ENCODE measurements around the gene UGT1A9. TPM values are rescaled to one million over a fixed set of nuclear protein-coding genes. Genes with fewer than 3 reads are reported as not detected.
"Not testable (repeated sequence)": the region's sequence is repeated elsewhere in the genome, so short reads cannot be mapped to it uniquely, and the experiment has no call there.

The UGT1A9 gene
- total RNA-seq, 1 donor from 2014 or later, result not detected

GRCh38 chr2:233707940-233708644 is 36.4 kb downstream of the UGT1A9 start:
- no peak for DNase-seq (ENCODE audit: extremely low read depth, low read depth, low spot score)

DNA sequence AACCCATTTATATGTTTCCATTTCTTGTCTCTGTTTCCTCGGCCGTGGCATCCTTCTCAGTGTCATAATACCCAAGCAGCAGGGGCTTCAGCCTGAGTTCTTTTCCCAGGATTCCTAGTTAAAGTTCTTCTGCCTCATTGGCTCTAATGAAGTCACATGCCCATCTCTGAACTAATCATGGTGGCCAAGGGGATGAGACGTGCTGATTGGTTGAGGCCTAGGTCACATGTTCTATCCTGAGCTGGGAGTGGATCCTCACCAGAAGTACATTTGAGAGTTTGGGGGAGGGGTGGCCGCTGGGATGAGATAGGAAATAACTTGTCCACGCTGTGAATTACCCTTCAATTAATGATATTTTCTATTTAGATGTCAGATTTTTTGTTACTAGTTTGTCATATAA is 37.2 kb downstream of the UGT1A9 start:
- DNase-seq (ENCODE audit: extremely low read depth, low read depth, low spot score), result no peak

DNA sequence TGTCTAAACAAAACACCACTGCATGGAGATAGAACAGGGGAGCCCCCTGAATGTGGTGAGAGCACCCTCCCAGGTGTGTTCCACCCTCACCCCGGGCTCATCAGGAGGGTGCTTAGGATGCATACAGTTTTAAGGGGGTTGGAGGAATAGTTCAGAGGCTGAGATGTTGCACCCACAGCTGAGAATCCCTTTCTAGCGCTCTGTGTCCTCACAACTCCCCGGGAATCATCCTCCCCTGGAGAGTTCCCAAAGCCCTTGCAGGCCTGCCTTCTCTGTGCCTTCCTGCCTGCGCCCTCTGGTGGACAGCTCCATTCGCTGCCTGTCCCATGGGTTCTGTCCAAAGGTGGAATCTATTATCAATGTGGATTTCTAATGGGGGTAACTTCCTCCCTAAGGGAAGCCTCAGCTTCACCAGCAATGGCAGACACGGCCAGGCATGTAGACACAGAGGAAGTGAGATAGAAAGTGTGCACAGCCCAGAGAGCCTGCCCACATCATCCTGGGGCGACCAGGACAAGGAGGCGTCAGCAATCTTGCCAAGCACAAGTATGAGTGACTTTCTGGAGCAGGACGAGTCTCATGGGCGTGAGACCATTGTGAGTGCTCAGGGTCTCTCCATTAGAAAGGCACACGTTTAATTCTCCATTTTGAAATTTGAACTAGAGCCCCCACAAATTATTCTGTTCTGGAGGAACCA is 39.8 kb downstream of the UGT1A9 start:
- no peak for DNase-seq (ENCODE audit: extremely low read depth, low read depth, low spot score)

- DNase-seq (ENCODE audit: extremely low read depth, low read depth, low spot score), result no peak
Observed at GRCh38 chr2:233712611-233713261, 41.0 kb downstream of the UGT1A9 start, which contains the start of gene UGT1A5. UGT1A5 (plus strand) TSS chr2:233712907; CDS start chr2:233712992, 85 bp downstream.

- no peak for DNase-seq (ENCODE audit: extremely low read depth, low read depth, low spot score)
Observed at GRCh38 chr2:233713262-233713615, 41.5 kb downstream of the UGT1A9 start.

DNA sequence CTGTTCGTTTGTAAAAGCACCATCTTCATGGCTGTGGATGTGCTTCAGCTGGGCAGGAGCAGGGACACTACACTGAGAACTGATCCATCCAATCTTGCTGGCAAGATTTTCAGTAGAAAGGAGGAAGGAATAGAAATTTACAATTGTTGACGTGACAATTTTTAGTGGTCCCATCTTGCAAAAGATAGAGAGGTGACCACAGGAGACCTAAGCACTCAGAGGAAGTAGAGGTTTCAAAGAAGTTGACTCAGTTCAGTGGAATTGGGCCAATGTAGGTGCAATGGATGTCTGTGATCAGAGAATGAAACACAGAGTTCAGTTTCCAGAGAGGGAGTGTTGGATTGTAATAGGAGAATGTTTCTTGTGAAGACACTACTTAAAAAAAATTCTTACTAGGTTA is 42.4 kb downstream of the UGT1A9 start:
- DNase-seq (ENCODE audit: extremely low read depth, low read depth, low spot score), result no peak

DNA sequence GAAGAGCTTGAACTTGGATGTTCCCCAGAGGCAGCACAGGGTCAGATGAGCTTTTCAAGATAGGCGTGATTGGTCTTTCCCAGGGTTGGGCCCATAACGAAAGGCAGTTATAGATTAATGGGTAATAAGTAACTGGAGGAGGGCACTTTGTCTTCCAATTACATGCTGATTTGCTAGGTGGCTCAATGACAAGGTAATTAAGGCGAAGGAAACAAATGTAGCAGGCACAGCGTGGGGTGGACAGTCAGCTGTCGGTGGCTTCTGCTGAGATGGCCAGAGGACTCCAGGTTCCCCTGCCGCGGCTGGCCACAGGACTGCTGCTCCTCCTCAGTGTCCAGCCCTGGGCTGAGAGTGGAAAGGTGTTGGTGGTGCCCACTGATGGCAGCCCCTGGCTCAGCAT is 46.9 kb downstream of the UGT1A9 start, which contains the start of gene UGT1A4:
UGT1A4 (plus strand) TSS at position 185 of the 400 bp plus-strand sequence; CDS start at position 270, 85 bp downstream.
- no peak for DNase-seq (ENCODE audit: extremely low read depth, low read depth, low spot score)

DNA sequence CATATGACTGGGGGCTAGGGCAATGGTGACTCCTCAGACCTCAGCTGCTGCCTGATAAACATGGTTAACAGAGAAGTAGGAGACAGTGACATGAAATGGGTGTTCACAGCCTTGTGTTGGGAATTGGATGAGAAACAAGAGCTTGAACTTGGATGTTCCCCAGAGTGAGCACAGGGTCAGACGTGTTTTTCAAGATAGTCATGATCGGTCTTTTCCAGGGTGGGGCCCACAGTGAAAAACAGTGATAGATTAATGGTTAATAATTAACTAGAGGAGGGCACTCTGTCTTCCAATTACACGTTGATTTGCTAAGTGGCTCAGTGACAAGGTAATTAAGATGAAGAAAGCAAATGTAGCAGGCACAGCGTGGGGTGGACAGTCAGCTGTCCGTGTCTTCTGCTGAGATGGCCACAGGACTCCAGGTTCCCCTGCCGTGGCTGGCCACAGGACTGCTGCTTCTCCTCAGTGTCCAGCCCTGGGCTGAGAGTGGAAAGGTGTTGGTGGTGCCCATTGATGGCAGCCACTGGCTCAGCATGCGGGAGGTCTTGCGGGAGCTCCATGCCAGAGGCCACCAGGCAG is 57.1 kb downstream of the UGT1A9 start, which contains the start of gene UGT1A3:
UGT1A3 (plus strand) TSS at position 320 of the 579 bp plus-strand sequence; CDS start at position 405, 85 bp downstream.
- DNase-seq (ENCODE audit: extremely low read depth, low read depth, low spot score), result no peak

GRCh38 chr2:233736868-233737653 is 65.4 kb downstream of the UGT1A9 start:
- DNase-seq (ENCODE audit: extremely low read depth, low read depth, low spot score), result not testable (repeated sequence)

- DNase-seq (ENCODE audit: extremely low read depth, low read depth, low spot score), result no peak
Observed at GRCh38 chr2:233740870-233741269, 69.2 kb downstream of the UGT1A9 start.

GRCh38 chr2:233743464-233744259 is 72.0 kb downstream of the UGT1A9 start:
- no peak for DNase-seq (ENCODE audit: extremely low read depth, low read depth, low spot score)

DNA sequence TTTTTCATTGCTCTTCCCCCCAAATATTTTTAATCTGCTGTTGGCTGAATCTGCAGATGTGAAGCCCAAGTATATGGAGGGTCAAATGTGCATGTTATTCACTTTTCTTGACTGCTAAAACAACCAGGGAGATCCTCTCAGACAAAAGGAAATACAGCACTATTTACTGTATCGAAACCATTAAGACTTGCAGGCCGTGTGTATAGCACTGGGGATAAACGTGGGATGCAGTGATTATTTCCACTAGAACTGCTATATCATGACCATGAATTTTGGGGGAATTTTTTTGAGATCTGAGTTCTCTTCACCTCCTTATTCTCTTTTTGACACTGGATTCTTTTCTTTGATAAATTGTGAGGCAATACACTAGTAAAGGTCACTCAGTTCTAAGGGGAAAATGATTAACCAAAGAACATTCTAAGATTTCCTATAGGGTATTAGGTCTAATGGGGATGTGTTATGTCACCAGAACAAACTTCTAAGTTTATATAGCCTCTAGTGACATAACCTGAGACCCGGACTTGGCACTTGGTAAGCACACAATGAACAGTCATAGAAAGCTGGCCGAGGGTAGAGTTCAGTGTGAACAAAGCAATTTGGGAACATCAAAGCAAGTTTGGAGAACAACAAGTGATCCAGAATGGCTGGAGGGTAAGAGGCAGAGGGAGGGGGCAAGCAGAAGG is 73.5 kb downstream of the UGT1A9 start:
- no peak for DNase-seq (ENCODE audit: extremely low read depth, low read depth, low spot score)

DNA sequence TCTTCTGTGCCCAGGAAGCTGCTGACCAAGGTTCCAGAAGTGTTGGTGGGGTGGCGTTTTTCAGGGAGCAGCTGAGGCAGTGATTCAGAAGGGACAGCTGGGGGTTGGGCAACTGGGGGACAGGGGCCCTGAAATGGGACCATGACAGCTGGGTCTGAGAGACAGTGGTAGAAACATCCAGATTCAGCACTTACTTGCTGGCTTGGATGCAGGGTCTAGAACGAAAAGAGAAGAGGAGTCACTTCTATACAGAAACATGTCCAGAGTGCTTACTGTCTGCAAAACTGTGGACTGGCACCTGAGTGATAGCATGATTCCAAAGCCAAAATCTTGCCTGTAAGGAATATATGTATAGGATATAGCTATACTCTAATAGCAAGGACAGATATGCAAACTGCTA is 74.1 kb downstream of the UGT1A9 start:
- not testable (repeated sequence) for DNase-seq (ENCODE audit: extremely low read depth, low read depth, low spot score)

DNA sequence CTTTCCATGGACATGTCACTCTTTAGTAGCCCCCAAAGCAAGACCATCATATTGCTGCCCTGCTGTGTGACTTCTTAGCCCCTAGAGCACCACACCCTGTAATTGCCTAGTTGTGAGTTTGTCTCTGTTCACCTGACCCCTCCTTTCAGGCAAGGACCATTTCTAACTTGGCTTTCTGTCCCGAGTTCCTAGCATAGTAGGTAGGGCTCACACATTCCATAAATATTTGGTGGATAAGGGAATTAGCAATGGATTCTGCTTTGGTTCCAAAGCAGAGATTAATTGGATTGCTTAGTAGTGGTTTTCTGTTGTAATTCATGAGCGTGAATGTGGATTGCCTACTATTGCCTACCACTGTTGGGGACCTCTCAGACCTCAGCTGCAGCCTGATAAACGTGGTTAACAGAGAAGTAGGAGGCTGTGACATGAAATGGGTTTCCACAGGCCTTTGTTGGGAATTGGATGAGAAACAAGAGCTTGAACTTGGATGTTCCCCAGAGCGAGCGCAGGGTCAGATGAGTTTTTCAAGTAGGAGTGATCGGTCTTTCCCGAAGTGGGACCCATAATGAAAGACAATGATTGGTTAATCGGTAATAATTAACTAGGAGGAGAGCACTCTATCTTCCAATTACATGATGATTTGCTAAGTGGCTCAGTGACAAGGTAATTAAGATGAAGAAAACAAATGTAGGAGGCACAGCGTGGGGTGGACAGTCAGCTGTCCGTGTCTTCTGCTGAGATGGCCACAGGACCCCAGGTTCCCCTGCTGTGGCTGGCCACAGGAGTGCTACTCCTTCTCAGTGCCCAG is 75.0 kb downstream of the UGT1A9 start:
- DNase-seq (ENCODE audit: extremely low read depth, low read depth, low spot score), result no peak

- no peak for DNase-seq (ENCODE audit: extremely low read depth, low read depth, low spot score)
Observed at GRCh38 chr2:233747283-233747544, 75.5 kb downstream of the UGT1A9 start.

DNA sequence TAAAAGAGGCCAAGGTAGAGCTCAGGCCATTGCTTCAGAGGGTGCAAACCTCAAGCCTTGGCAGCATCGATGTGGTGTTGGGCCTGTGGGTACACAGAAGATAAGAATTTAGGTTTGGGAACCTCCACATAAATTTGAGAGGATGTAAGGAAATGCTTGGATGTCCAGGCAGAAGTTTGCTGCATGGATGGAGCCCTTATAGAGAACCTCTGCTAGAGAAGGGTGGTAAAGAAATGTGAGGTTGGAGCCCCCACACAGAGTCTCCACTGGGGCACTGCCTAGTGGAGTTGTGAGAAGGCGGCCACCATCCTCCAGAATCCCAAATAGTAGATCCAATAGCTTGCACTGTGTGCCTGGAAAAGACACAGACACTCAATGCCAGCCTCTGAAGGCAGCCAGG is 79.0 kb downstream of the UGT1A9 start:
- not testable (repeated sequence) for DNase-seq (ENCODE audit: extremely low read depth, low read depth, low spot score)

- DNase-seq (ENCODE audit: extremely low read depth, low read depth, low spot score), result not testable (repeated sequence)
Observed at GRCh38 chr2:233751212-233752009, 79.7 kb downstream of the UGT1A9 start.
